Measurements from ENCODE around the gene GRK6. TPM values are rescaled to one million over a fixed set of nuclear protein-coding genes. Genes with fewer than 3 reads are reported as not detected.

Gene GRK6
- total and polyA plus RNA-seq, 4 donors: 13.0 to 27.6 (median 20.4) TPM

DNA sequence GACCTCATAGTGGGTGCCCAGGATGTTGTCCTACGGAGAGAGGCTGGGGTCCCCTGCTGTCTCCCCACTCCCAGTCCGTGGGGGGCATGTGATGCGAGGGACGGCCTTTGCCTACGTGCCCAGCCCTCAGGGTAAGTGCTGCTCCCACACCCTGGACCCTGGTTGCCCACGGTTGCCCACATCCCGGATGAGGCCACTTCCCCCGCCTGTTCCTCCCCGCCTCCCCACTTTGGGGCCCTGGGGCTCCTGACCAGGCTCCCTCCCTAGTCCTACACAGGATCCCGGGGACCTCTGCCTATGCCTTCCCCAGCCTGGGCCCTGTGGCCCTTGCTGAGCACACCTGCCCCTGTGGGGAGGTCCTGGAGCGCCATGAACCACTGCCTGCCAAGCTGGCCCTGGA, 40.8 kb upstream of the GRK6 start:
- 71 to 77% methylated on average over 9 to 11 of the region's 11 CpGs for WGBS, 2 donors
- no peak for ATAC-seq (ENCODE audit: low FRiP score)
- Histone ChIP-seq H3K9me3 (ENCODE audit: control insufficient read depth, low read length) (no peaks in the 10 kb centered on the region), H3K4me1 (ENCODE audit: control insufficient read depth in 1 of 2, insufficient read depth in 2 of 2, low read length in 2 of 2) (no peaks in the 10 kb centered on the region), H3K27me3 (ENCODE audit: control insufficient read depth in 1 of 2, insufficient read depth in 2 of 2, low read length in 1 of 2) (no peaks in the 10 kb centered on the region), H3K27ac (ENCODE audit: low read depth in 1 of 2, low read length in 2 of 2) (no peak overlapping the region), H3K36me3 (ENCODE audit: control insufficient read depth in 1 of 2, insufficient read depth in 2 of 2, low read length in 1 of 2) (no peaks in the 10 kb centered on the region), H3K4me3 (ENCODE audit: low read length in 2 of 2) (no peak overlapping the region)
- intact Hi-C loops (cut with DNase I): no loop called here
- no peak for DNase-seq

DNA sequence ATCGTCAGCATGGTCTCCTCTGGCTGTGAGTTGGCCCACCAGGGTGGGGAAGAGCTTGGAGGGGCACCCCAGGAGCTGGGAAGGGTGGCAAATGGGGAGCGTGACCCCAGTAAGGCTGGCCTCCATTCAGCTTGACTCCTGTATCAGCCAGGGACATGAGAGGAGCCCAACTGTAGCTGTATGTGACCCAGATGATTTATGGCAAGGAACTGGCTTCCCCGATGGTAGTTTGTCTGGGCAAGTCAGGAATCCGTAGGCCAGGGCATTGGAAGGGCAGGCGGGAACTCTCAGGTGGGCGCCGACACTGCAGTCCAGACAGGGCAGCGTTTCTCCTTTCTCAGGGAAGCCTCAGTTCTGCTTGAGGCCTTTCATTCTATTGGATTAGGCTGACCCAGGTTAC, 39.9 kb upstream of the GRK6 start:
- 86 to 87% methylated on average over 8 of the region's 8 CpGs for WGBS, 2 donors
- no peaks in the 10 kb centered on the region for H3K27me3 ChIP-seq (ENCODE audit: control insufficient read depth in 1 of 2, insufficient read depth in 2 of 2, low read length in 1 of 2)
- no peaks in the 10 kb centered on the region for H3K4me1 ChIP-seq (ENCODE audit: control insufficient read depth in 1 of 2, insufficient read depth in 2 of 2, low read length in 2 of 2)
- no peaks in the 10 kb centered on the region for H3K36me3 ChIP-seq (ENCODE audit: control insufficient read depth in 1 of 2, insufficient read depth in 2 of 2, low read length in 1 of 2)
- H3K4me3 ChIP-seq (ENCODE audit: low read length in 2 of 2): no peak overlapping the region
- no peaks in the 10 kb centered on the region for H3K9me3 ChIP-seq (ENCODE audit: control insufficient read depth, low read length)
- intact Hi-C loops (cut with DNase I): no loop called here
- H3K27ac ChIP-seq (ENCODE audit: low read depth in 1 of 2, low read length in 2 of 2): no peak overlapping the region
- DNase-seq (no peak), ATAC-seq (ENCODE audit: low FRiP score) (no peak)

DNA sequence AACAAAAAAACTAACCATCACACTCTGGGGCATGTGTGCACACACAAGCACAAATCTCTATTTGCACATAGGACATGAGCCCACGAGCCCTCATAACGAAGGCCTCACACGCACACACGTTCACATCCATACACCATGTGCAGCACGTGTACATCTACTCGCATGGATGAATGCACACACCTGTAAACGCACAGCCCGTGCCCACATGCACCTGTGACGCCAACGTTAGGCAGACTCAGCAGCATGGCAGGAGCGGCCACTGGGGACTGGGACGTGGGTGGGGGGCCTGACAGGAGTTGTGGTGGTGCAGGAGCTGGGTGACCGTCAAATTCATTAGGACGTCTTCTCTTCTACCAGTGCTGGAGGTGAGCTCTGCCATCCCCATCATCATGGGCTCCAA, 39.1 kb upstream of the GRK6 start:
- DNase-seq: no peak
- intact Hi-C loops (cut with DNase I): no loop called here
- 85 to 86% methylated on average over 14 of the region's 14 CpGs for WGBS, 2 donors

DNA sequence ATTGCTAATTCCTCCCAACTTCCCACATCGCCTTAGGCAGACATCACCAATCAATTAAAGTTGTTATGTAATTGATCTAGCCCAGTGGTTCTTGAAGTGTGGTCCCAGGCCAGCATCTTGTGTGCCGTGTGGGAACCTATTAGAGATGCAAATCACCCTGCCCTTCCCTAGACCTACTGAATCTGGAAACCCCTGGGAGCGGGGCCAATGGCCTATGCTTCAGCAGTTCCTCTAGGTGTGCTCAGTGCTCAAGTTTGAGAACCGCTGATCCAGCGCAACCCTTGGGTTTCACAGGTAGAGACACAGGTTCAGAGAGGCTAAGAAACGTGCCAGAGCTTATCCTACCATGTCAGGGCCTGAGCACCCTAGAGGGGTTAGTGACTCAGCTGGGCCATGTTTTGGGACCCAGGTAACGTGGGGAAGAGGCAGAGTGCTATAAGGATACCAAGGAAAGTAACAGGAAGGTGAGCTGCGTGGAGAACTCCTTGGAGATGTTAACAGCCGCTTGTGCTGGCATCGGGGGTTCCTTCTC, 37.9 kb upstream of the GRK6 start:
- H3K9me3 ChIP-seq (ENCODE audit: control insufficient read depth, low read length): no peaks in the 10 kb centered on the region
- H3K27ac ChIP-seq (ENCODE audit: low read depth in 1 of 2, low read length in 2 of 2): no peak overlapping the region
- intact Hi-C loops (cut with DNase I): no loop called here
- no peaks in the 10 kb centered on the region for H3K4me1 ChIP-seq (ENCODE audit: control insufficient read depth in 1 of 2, insufficient read depth in 2 of 2, low read length in 2 of 2)
- 89 to 90% methylated on average over 10 of the region's 10 CpGs for WGBS, 2 donors
- H3K4me3 ChIP-seq (ENCODE audit: low read length in 2 of 2): no peak overlapping the region
- DNase-seq (no peak), ATAC-seq (ENCODE audit: low FRiP score) (no peak)
- no peaks in the 10 kb centered on the region for H3K27me3 ChIP-seq (ENCODE audit: control insufficient read depth in 1 of 2, insufficient read depth in 2 of 2, low read length in 1 of 2)
- H3K36me3 ChIP-seq (ENCODE audit: control insufficient read depth in 1 of 2, insufficient read depth in 2 of 2, low read length in 1 of 2): no peaks in the 10 kb centered on the region

More for the DNA sequence above, 39.1 kb upstream of the GRK6 start:
- no peak for ATAC-seq (ENCODE audit: low FRiP score)
- Histone ChIP-seq H3K27me3 (ENCODE audit: control insufficient read depth in 1 of 2, insufficient read depth in 2 of 2, low read length in 1 of 2) (no peaks in the 10 kb centered on the region), H3K36me3 (ENCODE audit: control insufficient read depth in 1 of 2, insufficient read depth in 2 of 2, low read length in 1 of 2) (no peaks in the 10 kb centered on the region), H3K4me3 (ENCODE audit: low read length in 2 of 2) (no peak overlapping the region), H3K9me3 (ENCODE audit: control insufficient read depth, low read length) (no peaks in the 10 kb centered on the region), H3K4me1 (ENCODE audit: control insufficient read depth in 1 of 2, insufficient read depth in 2 of 2, low read length in 2 of 2) (no peaks in the 10 kb centered on the region), H3K27ac (ENCODE audit: low read depth in 1 of 2, low read length in 2 of 2) (no peak overlapping the region)

DNA sequence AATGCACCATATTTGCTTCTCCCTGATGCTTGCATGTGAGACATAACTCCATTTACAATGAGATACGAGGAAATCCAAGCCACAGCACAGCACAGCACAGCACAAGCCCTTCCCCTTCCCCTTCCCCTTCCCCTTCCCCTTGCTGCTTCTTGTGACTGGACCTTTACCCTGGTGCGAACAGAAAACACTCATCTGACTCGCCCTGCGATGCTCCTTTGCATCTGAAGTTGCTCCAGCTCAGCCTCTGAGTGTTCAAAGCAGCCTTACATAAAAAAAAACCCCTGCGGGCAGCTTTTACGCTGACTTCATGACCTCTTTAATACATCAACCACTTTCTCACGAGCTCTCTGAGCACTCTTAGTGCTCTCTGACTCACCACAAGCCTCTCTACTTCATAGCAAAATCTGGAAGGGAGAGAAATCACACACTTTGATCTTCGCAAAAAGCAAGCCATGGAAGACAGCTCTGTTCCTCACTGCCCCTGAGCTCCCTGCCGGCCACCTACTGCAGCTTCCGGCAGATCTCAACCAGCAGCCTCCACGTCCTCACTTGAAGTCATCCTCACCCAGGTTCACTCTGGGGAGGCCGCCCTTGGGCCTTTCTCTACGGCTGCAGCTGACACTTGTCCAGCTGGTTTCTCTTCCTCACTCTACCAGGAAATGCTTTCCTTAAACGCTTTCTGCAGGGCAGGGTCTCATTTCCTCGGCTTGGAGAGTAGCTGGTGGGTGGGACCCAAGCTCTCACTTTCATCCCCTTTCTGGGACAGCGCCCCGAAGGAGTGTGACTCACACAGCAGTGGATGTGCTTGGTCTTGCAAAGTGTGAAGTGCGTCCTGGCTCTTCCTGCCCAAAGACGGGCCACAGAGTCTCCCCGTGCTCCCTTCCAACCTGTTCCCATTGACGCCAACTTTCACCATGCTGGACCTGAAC, 37.0 kb upstream of the GRK6 start:
- DNase-seq: peak in 1 of 2 donors; percentile 64
- intact Hi-C loops (cut with DNase I): loop anchor here (1.0 to 5.0 kb wide), 4 partner anchors 63 to 113 kb away; no protein-coding TSS in a partner anchor
- Histone ChIP-seq H3K9me3 (ENCODE audit: control insufficient read depth, low read length) (no peaks in the 10 kb centered on the region), H3K4me3 (ENCODE audit: low read length in 2 of 2) (no peak overlapping the region), H3K36me3 (ENCODE audit: control insufficient read depth in 1 of 2, insufficient read depth in 2 of 2, low read length in 1 of 2) (no peaks in the 10 kb centered on the region), H3K4me1 (ENCODE audit: control insufficient read depth in 1 of 2, insufficient read depth in 2 of 2, low read length in 2 of 2) (no peaks in the 10 kb centered on the region), H3K27ac (ENCODE audit: low read depth in 1 of 2, low read length in 2 of 2) (no peak overlapping the region), H3K27me3 (ENCODE audit: control insufficient read depth in 1 of 2, insufficient read depth in 2 of 2, low read length in 1 of 2) (no peaks in the 10 kb centered on the region)
- 46 to 53% methylated on average over 21 of the region's 21 CpGs for WGBS, 2 donors
- no peak for ATAC-seq (ENCODE audit: low FRiP score)

DNA sequence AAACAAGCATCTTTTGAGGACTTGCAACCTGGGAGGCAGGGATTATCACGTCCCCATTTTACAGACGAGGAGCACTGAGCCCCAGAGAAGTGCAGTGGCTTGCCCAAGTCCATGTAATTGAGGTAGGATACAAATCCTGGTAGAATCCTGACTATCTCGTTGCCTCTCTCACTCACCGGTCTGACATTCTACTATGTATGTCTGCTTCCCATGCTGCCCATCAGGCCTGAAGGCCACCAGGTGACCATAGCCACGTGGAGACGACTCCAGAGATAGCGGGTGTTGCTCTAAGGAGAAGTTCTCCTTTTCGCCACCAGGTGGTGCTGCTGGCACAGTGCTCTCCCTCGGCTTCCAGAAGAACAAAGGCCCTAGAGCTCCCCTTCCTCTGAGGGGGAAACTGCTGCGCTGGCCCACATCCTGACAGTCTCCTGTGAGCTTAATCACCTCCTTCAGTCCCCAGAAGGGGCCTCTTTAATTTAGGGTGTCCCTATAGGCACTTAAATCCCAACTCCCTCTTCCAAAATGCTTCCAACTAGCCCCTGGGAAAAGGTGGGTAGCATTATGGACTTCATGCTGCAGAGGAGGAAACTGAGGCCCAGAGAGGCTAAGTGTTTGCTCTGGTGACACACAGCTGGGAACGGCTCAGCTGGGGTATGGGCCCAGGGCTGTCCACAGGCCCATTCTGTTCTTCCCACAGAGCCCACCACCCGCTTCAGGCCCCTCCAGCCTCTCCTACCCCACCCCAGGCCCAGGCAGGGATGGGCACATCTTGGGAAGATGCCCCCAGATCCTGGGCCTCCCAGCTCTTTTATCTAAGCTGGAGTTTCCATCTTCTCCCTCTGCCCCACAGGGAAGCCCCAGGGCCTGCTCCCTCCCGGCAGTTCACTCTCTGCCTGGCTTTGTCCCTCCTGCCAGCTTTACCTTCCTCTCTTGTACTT, 35.8 kb upstream of the GRK6 start:
- Histone ChIP-seq H3K27me3 (ENCODE audit: control insufficient read depth in 1 of 2, insufficient read depth in 2 of 2, low read length in 1 of 2) (no peaks in the 10 kb centered on the region), H3K4me1 (ENCODE audit: control insufficient read depth in 1 of 2, insufficient read depth in 2 of 2, low read length in 2 of 2) (no peaks in the 10 kb centered on the region), H3K4me3 (ENCODE audit: low read length in 2 of 2) (no peak overlapping the region), H3K27ac (ENCODE audit: low read depth in 1 of 2, low read length in 2 of 2) (no peak overlapping the region), H3K9me3 (ENCODE audit: control insufficient read depth, low read length) (no peaks in the 10 kb centered on the region), H3K36me3 (ENCODE audit: control insufficient read depth in 1 of 2, insufficient read depth in 2 of 2, low read length in 1 of 2) (no peaks in the 10 kb centered on the region)
- 14 to 21% methylated on average over 12 to 13 of the region's 13 CpGs for WGBS, 2 donors
- peak; percentile 92 for ATAC-seq (ENCODE audit: low FRiP score)
- DNase-seq: peak; percentile 85 to 89
- intact Hi-C loops (cut with DNase I): loop anchor here (1.0 to 5.0 kb wide), 4 partner anchors 62 to 112 kb away; no protein-coding TSS in a partner anchor

DNA sequence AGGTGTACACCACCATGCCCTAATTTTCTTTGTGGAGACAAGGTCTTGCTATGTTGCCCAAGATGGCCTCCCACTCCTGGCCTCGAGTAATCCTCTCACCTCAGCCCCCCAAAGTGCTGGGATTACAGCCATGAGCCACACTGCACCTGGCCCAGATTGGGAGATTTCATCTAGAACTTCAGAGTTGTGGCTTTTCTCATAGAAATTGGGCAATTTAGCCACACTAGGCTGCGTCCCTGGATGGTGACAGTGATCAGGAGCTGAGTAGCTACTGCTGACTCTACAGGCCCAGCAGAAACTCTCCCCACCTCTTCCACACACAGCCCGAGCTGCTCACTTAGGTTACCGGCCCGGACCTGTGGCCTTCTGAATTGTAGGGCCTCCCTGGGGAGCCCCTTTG, 33.7 kb upstream of the GRK6 start:
- Histone ChIP-seq H3K27me3 (ENCODE audit: control insufficient read depth in 1 of 2, insufficient read depth in 2 of 2, low read length in 1 of 2) (no peaks in the 10 kb centered on the region), H3K27ac (ENCODE audit: low read depth in 1 of 2, low read length in 2 of 2) (no peak overlapping the region), H3K4me1 (ENCODE audit: control insufficient read depth in 1 of 2, insufficient read depth in 2 of 2, low read length in 2 of 2) (no peaks in the 10 kb centered on the region), H3K36me3 (ENCODE audit: control insufficient read depth in 1 of 2, insufficient read depth in 2 of 2, low read length in 1 of 2) (no peaks in the 10 kb centered on the region), H3K4me3 (ENCODE audit: low read length in 2 of 2) (no peak overlapping the region), H3K9me3 (ENCODE audit: control insufficient read depth, low read length) (no peaks in the 10 kb centered on the region)
- ATAC-seq (ENCODE audit: low FRiP score) (no peak), DNase-seq (no peak)
- intact Hi-C loops (cut with DNase I): loop anchor here in 1 of 2 donors (5.0 kb wide), 2 partner anchors 60 to 110 kb away; no protein-coding TSS in a partner anchor
- 87 to 89% methylated on average over 5 of the region's 5 CpGs for WGBS, 2 donors

DNA sequence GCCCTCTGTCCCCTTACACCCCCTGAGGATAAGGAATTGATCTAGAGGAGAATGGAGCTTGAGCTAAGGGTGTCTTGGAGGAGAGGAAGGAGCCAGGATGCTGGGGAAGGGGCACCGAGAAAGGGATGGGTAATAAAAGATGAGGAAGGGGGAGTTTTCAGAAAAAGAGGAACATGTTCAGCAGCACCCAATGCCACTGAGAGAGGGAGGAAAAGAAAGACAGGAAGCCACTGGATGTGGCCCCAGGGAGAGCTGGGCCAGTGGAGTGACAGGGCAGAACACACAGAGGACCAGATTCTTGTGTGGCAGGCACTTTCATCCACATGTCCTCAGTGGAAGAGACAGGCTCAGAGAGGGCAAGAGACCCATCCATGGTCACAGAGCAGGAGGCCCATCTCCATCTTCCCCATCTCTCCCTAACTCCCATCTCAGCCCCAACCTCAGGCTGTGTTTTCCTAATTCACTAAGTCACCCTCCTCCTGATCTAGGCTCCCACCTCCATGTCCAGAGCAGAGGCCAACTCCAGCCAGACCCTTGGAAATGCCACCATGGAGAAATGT, 33.2 kb upstream of the GRK6 start:
- Histone ChIP-seq H3K36me3 (ENCODE audit: control insufficient read depth in 1 of 2, insufficient read depth in 2 of 2, low read length in 1 of 2) (no peaks in the 10 kb centered on the region), H3K4me3 (ENCODE audit: low read length in 2 of 2) (no peak overlapping the region), H3K4me1 (ENCODE audit: control insufficient read depth in 1 of 2, insufficient read depth in 2 of 2, low read length in 2 of 2) (no peaks in the 10 kb centered on the region), H3K27ac (ENCODE audit: low read depth in 1 of 2, low read length in 2 of 2) (no peak overlapping the region), H3K27me3 (ENCODE audit: control insufficient read depth in 1 of 2, insufficient read depth in 2 of 2, low read length in 1 of 2) (no peaks in the 10 kb centered on the region), H3K9me3 (ENCODE audit: control insufficient read depth, low read length) (no peaks in the 10 kb centered on the region)
- intact Hi-C loops (cut with DNase I): loop anchor here in 1 of 2 donors (5.0 kb wide), 2 partner anchors 59 to 109 kb away; no protein-coding TSS in a partner anchor
- DNase-seq: no peak
- 87 to 93% methylated on average over 1 of the region's 1 CpG for WGBS, 2 donors
- ATAC-seq (ENCODE audit: low FRiP score): no peak

Data from aorta (tissue), 5 donors.